GM12874 (cell line): ENCODE measurements around the gene PITHD1.

Experiments
- TF ChIP-seq, protein P1 (sequence below): IDR thresholded peaks from 2 replicates; pipeline ENCODE4 v1.5.1; 2011; ENCODE audit warnings: low read depth, mild to moderate bottlenecking, control low read depth, low read length, moderate library complexity; ENCODE audit not compliant: insufficient read depth

Gene PITHD1

DNA sequence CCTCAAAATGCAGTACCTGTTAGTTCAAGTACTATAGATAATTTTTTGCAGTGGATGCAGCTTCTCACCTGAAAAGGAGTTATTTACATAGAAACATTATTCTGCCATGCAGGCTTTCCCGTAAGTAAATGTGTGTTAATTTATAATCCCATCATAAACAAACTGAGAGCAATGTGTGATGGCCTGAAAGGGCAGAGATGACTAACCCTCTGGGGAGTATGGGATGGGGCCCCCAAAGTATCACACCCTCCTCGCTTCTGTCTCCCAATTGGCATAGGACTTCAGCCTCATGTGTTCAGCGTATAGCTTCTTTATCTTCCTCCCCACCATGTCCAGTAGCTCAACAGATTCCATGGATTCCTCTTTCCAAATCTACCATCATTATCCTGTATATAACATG is 39.4 kb downstream of the PITHD1 start:
- TF ChIP-seq, protein P1, sequence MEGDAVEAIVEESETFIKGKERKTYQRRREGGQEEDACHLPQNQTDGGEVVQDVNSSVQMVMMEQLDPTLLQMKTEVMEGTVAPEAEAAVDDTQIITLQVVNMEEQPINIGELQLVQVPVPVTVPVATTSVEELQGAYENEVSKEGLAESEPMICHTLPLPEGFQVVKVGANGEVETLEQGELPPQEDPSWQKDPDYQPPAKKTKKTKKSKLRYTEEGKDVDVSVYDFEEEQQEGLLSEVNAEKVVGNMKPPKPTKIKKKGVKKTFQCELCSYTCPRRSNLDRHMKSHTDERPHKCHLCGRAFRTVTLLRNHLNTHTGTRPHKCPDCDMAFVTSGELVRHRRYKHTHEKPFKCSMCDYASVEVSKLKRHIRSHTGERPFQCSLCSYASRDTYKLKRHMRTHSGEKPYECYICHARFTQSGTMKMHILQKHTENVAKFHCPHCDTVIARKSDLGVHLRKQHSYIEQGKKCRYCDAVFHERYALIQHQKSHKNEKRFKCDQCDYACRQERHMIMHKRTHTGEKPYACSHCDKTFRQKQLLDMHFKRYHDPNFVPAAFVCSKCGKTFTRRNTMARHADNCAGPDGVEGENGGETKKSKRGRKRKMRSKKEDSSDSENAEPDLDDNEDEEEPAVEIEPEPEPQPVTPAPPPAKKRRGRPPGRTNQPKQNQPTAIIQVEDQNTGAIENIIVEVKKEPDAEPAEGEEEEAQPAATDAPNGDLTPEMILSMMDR: no peak

DNA sequence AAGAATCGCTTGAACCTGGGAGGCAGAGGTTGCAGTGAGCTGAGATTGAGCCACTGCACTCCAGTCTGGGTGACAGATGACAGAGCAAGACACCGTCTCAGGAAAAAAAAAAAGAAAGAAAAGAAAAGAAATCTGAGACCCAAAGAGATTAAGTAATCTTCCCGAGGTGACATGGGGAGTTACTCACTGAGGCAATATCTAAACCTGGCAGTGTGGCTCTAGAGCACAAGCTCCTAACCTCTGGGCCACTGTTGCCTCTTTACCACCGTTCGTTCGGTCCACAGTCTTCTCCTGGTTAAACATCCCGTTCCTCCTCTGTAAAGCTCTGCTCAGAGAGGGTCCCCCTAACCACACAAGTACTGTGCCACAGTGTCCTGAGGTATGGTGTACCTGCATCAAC is 45.5 kb downstream of the PITHD1 start:
- TF ChIP-seq, protein P1: no peak

- TF ChIP-seq, protein P1: no peak
Measured at GRCh38 chr1:23824711-23825075, 46.5 kb downstream of the PITHD1 start.

- TF ChIP-seq, protein P1: no peak
Measured at GRCh38 chr1:23825076-23825761, 47.0 kb downstream of the PITHD1 start, which contains the start of gene HMGCL. Gene HMGCL (minus strand): TSS chr1:23825429. CDS start chr1:23825415, 14 bp downstream.

DNA sequence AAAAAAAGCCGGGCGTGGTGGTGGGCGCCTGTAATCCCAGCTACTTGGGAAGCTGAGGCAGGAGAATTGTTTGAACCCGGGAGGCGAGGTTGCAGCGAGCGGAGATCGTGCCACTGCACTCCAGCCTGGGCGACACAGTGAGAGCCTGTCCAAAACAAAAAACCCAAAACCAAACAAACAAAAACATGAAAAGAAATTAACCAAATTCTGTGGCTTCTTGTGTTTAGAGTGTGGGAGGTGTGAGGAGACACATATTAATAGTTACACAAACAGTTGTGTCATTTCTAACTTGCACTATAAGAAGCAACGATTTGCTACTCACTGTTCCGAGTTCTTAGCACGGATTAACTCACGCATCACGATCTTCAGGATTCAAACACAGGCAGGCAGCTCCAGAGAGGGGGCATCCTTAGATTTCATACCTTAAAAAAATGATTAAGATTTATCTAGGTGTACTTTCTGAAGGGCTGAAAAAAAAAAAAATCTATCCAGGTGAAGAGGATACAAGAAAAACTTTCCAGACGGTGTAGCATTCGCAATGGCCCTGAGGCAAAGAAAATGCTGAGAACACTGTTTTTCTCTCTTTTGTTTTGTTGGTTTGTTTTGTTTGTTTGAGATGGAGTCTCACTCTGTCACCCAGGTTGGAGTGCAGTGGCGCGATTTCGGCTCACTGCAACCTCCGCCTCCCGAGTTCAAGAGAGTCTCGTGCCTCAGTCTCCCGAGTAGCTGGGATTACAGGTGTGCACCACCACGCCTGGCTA is 47.7 kb downstream of the PITHD1 start:
- TF ChIP-seq, protein P1: no peak

- TF ChIP-seq, protein P1: no peak
Measured at GRCh38 chr1:23827717-23828116, 49.5 kb downstream of the PITHD1 start.

GRCh38 chr1:23836037-23836436 is 57.8 kb downstream of the PITHD1 start:
- TF ChIP-seq, protein P1: no peak
